HG02870 (cell line): ENCODE measurements around the gene FSHR.

Experiments
- ATAC-seq: cut with Tn5 transposase; IDR thresholded peaks from one replicate; pipeline ENCODE4 v1.9.1; 2021; ENCODE audit warnings: mild to moderate bottlenecking, moderate library complexity; ENCODE audit not compliant: unreplicated experiment

Gene FSHR

GRCh38 chr2:48915227-48915626 lies 239.1 kb downstream of the FSHR start:
- ATAC-seq: no peak

GRCh38 chr2:48914477-48915089 lies 239.7 kb downstream of the FSHR start:
- ATAC-seq: peak; percentile 72
